HepG2 (cell line): ENCODE data around the gene SFXN5. TPM values are rescaled to one million over a fixed set of nuclear protein-coding genes. Genes with fewer than 3 reads are reported as not detected.

Experiments used
- CHD4 ChIP-seq: fragments of 200-600 bp; sonication (generic); IDR thresholded peaks from 2 replicates; pipeline ENCODE4 v1.7.0; 2017; ENCODE audit warnings: mild to moderate bottlenecking, low read length, borderline replicate concordance
- ELF1 ChIP-seq: sonication (generic); formaldehyde crosslinking; IDR thresholded peaks from 2 replicates; pipeline ENCODE4 v1.4.0; 2020; ENCODE audit warnings: missing genetic modification reagents
- HNF4A ChIP-seq: sonication (generic); formaldehyde crosslinking; IDR thresholded peaks from 2 replicates; pipeline ENCODE4 v1.4.0; 2020; ENCODE audit warnings: missing genetic modification reagents
- MEIS1 ChIP-seq: sonication (generic); formaldehyde crosslinking; IDR thresholded peaks from 2 replicates; pipeline ENCODE4 v1.9.0; 2021; ENCODE audit warnings: mild to moderate bottlenecking, missing genetic modification reagents, moderate library complexity, borderline replicate concordance
- RAD21 ChIP-seq: fragments of 450-650 bp; formaldehyde crosslinking; IDR thresholded peaks from 2 replicates; pipeline ENCODE4 v1.5.0; 2020; ENCODE audit warnings: mild to moderate bottlenecking
- STAG1 ChIP-seq: sonication (generic); formaldehyde crosslinking; IDR thresholded peaks from 2 replicates; pipeline ENCODE4 v1.4.0; 2020; ENCODE audit warnings: missing genetic modification reagents
- ZNF350 ChIP-seq: sonication (generic); formaldehyde crosslinking; IDR thresholded peaks from 2 replicates; pipeline ENCODE4 v1.4.0; 2020; ENCODE audit warnings: mild to moderate bottlenecking, low read depth, missing genetic modification reagents, borderline replicate concordance
- polyA plus RNA-seq, 8 experiments: library from polyadenylated mRNA; depleted of rRNA in 3 of 8; stranded (reverse) in 7 of 8; unstranded in 1 of 8; fragments of >200 nt; fragmentation: Illumina TruSeq in 4 of 8; extraction: Trizol in 4 of 8; gene quantifications; 2 replicates each; pipeline versions ENCODE4 v1.2.1 to v1.2.3, GENCODE V29; 2011 to 2016; ENCODE audit warnings: low read depth in 4 of 8, missing spikeins in 1 of 8, mixed read lengths in 1 of 8; ENCODE audit not compliant: insufficient read depth in 1 of 8
- total RNA-seq, 5 experiments: library from RNA; depleted of rRNA; stranded (reverse); fragments of >200 nt; fragmentation: Illumina TruSeq; extraction: Trizol; gene quantifications; 2 replicates each; pipeline ENCODE4 v1.2.3, GENCODE V29; 2016; ENCODE audit warnings: low read depth in 1 of 5
- TF ChIP-seq, protein P1 (sequence below): sonication (generic); formaldehyde crosslinking; IDR thresholded peaks from 2 replicates; pipeline ENCODE4 v1.8.1; 2022; ENCODE audit warnings: low read depth, mild to moderate bottlenecking, missing genetic modification reagents
- TF ChIP-seq, protein P2 (sequence below): sonication (generic); formaldehyde crosslinking; IDR thresholded peaks from 2 replicates; pipeline ENCODE4 v1.5.0; 2020; ENCODE audit warnings: mild to moderate bottlenecking, missing genetic modification reagents, moderate library complexity
- TF ChIP-seq, protein P3 (sequence below): sonication (generic); formaldehyde crosslinking; IDR thresholded peaks from 2 replicates; pipeline ENCODE4 v1.5.1; 2020; ENCODE audit warnings: mild to moderate bottlenecking, missing genetic modification reagents, borderline replicate concordance
- TF ChIP-seq, protein P4 (sequence below): sonication (generic); formaldehyde crosslinking; conservative IDR thresholded peaks from 2 replicates; pipeline ENCODE4 v1.8.0; 2022; ENCODE audit warnings: mild to moderate bottlenecking, moderate library complexity, missing genetic modification reagents
- TF ChIP-seq, protein P5 (sequence below): sonication (generic); formaldehyde crosslinking; IDR thresholded peaks from 2 replicates; pipeline ENCODE4 v1.5.1; 2020; ENCODE audit warnings: mild to moderate bottlenecking, missing genetic modification reagents, moderate library complexity

SFXN5 gene
- total and polyA plus RNA-seq, 2 of the 13 experiments (the other 11 are each of a cell fraction or from before 2014, with no cell fraction given), result 34.9 to 37.4 TPM

DNA sequence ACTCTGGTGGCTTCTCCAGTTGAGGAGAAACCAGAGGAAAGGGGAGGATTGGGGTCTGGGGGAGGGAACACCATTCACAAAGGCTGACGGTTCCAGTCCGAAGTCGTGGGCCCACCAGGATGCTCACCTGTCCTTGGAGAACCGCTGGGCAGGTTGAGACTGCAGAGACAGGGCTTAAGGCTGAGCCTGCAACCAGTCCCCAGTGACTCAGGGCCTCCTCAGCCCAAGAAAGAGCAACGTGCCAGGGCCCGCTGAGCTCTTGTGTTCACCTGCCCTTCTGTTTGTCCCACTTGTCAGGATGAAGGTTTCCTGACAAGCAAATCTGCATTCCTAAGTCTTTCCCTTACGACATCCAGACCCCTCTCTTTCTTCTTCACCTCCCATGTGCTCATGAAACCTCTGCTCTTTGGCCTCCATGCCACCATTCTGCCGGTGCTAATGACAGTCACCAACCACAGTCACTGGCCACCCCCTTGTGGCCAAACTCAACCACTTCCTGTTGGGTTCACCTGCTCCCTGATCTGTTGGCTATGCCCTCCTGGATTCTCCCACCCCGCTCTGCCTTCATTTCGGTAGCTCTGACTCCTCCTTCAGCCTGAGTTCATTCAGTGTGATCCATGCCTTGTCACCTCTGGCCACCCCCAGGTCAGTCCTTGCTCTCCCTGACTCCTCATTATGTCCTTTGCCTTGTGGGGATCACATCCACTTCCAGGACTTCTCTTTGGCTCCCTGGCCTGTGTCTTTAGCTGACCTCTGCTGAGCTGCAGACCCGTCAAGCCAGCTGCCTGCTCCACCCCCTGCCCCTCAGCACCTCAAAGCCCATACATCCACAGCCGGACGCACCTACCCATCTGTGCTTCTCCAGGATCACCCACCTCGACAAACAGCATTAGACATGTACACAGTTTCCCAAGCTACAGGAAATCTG lies 136.6 kb downstream of the SFXN5 start (continued):
- TF ChIP-seq ELF1 (CRISPR knock-in tag) (peak; percentile 66), CHD4 (no peak), RAD21 (CRISPR knock-in tag) (peak; percentile 83), MEIS1 (0 out of 2 replicates have a peak, but pooled peaks have one; percentile 29), ZNF350 (CRISPR knock-in tag) (peak; percentile 47; the same call in 1 of the 2 replicates), HNF4A (peak; percentile 32; the same call in 1 of the 2 replicates), STAG1 (peak; percentile 93)
- TF ChIP-seq, protein P1, sequence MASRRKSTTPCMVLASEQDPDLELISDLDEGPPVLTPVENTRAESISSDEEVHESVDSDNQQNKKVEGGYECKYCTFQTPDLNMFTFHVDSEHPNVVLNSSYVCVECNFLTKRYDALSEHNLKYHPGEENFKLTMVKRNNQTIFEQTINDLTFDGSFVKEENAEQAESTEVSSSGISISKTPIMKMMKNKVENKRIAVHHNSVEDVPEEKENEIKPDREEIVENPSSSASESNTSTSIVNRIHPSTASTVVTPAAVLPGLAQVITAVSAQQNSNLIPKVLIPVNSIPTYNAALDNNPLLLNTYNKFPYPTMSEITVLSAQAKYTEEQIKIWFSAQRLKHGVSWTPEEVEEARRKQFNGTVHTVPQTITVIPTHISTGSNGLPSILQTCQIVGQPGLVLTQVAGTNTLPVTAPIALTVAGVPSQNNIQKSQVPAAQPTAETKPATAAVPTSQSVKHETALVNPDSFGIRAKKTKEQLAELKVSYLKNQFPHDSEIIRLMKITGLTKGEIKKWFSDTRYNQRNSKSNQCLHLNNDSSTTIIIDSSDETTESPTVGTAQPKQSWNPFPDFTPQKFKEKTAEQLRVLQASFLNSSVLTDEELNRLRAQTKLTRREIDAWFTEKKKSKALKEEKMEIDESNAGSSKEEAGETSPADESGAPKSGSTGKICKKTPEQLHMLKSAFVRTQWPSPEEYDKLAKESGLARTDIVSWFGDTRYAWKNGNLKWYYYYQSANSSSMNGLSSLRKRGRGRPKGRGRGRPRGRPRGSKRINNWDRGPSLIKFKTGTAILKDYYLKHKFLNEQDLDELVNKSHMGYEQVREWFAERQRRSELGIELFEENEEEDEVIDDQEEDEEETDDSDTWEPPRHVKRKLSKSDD (CRISPR knock-in tag), result no peak
- TF ChIP-seq, protein P2, sequence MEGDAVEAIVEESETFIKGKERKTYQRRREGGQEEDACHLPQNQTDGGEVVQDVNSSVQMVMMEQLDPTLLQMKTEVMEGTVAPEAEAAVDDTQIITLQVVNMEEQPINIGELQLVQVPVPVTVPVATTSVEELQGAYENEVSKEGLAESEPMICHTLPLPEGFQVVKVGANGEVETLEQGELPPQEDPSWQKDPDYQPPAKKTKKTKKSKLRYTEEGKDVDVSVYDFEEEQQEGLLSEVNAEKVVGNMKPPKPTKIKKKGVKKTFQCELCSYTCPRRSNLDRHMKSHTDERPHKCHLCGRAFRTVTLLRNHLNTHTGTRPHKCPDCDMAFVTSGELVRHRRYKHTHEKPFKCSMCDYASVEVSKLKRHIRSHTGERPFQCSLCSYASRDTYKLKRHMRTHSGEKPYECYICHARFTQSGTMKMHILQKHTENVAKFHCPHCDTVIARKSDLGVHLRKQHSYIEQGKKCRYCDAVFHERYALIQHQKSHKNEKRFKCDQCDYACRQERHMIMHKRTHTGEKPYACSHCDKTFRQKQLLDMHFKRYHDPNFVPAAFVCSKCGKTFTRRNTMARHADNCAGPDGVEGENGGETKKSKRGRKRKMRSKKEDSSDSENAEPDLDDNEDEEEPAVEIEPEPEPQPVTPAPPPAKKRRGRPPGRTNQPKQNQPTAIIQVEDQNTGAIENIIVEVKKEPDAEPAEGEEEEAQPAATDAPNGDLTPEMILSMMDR (CRISPR knock-in tag), result peak; percentile 91
- TF ChIP-seq, protein P3, sequence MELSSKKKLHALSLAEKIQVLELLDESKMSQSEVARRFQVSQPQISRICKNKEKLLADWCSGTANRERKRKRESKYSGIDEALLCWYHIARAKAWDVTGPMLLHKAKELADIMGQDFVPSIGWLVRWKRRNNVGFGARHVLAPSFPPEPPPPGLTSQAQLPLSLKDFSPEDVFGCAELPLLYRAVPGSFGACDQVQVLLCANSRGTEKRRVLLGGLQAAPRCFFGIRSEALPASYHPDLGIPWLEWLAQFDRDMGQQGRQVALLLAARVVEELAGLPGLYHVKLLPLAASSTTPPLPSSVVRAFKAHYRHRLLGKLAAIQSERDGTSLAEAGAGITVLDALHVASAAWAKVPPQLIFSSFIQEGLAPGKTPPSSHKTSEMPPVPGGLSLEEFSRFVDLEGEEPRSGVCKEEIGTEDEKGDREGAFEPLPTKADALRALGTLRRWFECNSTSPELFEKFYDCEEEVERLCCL (CRISPR knock-in tag), result no peak
- TF ChIP-seq, protein P4, sequence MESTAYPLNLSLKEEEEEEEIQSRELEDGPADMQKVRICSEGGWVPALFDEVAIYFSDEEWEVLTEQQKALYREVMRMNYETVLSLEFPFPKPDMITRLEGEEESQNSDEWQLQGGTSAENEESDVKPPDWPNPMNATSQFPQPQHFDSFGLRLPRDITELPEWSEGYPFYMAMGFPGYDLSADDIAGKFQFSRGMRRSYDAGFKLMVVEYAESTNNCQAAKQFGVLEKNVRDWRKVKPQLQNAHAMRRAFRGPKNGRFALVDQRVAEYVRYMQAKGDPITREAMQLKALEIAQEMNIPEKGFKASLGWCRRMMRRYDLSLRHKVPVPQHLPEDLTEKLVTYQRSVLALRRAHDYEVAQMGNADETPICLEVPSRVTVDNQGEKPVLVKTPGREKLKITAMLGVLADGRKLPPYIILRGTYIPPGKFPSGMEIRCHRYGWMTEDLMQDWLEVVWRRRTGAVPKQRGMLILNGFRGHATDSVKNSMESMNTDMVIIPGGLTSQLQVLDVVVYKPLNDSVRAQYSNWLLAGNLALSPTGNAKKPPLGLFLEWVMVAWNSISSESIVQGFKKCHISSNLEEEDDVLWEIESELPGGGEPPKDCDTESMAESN (CRISPR knock-in tag), result no peak
- TF ChIP-seq, protein P5, sequence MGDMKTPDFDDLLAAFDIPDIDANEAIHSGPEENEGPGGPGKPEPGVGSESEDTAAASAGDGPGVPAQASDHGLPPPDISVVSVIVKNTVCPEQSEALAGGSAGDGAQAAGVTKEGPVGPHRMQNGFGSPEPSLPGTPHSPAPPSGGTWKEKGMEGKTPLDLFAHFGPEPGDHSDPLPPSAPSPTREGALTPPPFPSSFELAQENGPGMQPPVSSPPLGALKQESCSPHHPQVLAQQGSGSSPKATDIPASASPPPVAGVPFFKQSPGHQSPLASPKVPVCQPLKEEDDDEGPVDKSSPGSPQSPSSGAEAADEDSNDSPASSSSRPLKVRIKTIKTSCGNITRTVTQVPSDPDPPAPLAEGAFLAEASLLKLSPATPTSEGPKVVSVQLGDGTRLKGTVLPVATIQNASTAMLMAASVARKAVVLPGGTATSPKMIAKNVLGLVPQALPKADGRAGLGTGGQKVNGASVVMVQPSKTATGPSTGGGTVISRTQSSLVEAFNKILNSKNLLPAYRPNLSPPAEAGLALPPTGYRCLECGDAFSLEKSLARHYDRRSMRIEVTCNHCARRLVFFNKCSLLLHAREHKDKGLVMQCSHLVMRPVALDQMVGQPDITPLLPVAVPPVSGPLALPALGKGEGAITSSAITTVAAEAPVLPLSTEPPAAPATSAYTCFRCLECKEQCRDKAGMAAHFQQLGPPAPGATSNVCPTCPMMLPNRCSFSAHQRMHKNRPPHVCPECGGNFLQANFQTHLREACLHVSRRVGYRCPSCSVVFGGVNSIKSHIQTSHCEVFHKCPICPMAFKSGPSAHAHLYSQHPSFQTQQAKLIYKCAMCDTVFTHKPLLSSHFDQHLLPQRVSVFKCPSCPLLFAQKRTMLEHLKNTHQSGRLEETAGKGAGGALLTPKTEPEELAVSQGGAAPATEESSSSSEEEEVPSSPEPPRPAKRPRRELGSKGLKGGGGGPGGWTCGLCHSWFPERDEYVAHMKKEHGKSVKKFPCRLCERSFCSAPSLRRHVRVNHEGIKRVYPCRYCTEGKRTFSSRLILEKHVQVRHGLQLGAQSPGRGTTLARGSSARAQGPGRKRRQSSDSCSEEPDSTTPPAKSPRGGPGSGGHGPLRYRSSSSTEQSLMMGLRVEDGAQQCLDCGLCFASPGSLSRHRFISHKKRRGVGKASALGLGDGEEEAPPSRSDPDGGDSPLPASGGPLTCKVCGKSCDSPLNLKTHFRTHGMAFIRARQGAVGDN (CRISPR knock-in tag), result peak; percentile 35
